Neural crest cell (in vitro differentiated cells): ENCODE results near the gene PCA3. TPM values are rescaled to one million over a fixed set of nuclear protein-coding genes. Genes with fewer than 3 reads are reported as not detected.

Experiments used
- DNase-seq: peaks from one replicate; pipeline ENCODE4 v3.0.0; 2021; ENCODE audit warnings: low read depth, mixed read lengths, low spot score
- H3K27ac Mint-ChIP-seq: one replicate; pipeline ENCODE4 v1.8.0; 2021; ENCODE audit warnings: mild to moderate bottlenecking, mixed read lengths; ENCODE audit not compliant: unreplicated experiment
- H3K27me3 Mint-ChIP-seq: 2 replicates; pipeline ENCODE4 v1.8.0; 2021; ENCODE audit warnings: low read depth, mild to moderate bottlenecking, mixed read lengths
- H3K36me3 Mint-ChIP-seq: 2 replicates; pipeline ENCODE4 v1.8.0; 2021; ENCODE audit warnings: low read depth, mild to moderate bottlenecking, mixed read lengths
- H3K4me1 Mint-ChIP-seq: 2 replicates; pipeline ENCODE4 v1.8.0; 2021; ENCODE audit warnings: mixed read lengths
- H3K4me3 Mint-ChIP-seq: one replicate; pipeline ENCODE4 v1.8.0; 2021; ENCODE audit warnings: mild to moderate bottlenecking, mixed read lengths
- H3K9me3 Mint-ChIP-seq: 2 replicates; pipeline ENCODE4 v1.8.0; 2021; ENCODE audit warnings: mixed read lengths
- CTCF ChIP-seq: fragments of 200-600 bp; sonication (generic); conservative IDR thresholded peaks from 2 replicates; pipeline ENCODE4 v1.5.0; 2021; ENCODE audit warnings: antibody characterized with exemption, mild to moderate bottlenecking
- total RNA-seq: library from RNA; stranded (reverse); gene quantifications from 2 replicates; pipeline ENCODE4 v1.2.1, GENCODE V29; 2021

PCA3 gene
- total RNA-seq, 1 donor from 2014 or later = not detected

GRCh38 chr9:76720245-76720644 is 44.0 kb upstream of the PCA3 start:
- H3K9me3 Mint-ChIP-seq = no peaks in the 10 kb centered on the region
- no peak overlapping the region for H3K27ac Mint-ChIP-seq
- H3K27me3 Mint-ChIP-seq = peaks cover 3% of the 10 kb centered on the region
- no peaks in the 10 kb centered on the region for H3K36me3 Mint-ChIP-seq
- H3K4me3 Mint-ChIP-seq = no peak overlapping the region
- H3K4me1 Mint-ChIP-seq = peaks cover 5% of the 10 kb centered on the region
- no peak for DNase-seq
- no peak for TF ChIP-seq CTCF

DNA sequence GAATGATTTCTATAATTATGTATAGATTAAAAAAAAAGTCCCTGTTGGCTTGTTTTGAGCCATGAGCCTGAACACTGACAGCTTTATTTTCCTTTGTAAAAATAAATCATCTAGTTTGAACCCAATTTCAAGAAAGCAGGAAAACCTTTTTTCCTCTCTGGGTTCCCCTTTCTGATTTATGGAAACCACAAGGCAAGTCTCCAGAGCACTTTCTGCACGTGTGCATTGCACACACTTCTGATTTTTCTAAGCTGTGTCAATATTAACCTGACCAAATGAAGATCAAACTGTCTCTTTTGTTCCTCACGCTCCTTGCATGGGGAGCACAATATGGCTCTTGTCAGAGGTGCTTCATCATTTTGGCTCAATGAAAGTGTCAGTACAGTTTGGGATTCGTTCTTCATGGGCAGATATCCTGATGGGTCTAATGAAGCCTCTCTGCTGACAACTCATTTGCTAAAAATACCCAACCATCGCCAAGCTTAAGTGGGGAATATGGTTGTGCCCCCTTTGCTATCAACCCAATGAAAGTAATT is 39.2 kb upstream of the PCA3 start:
- H3K9me3 Mint-ChIP-seq = no peaks in the 10 kb centered on the region
- no peak overlapping the region for H3K4me3 Mint-ChIP-seq
- peaks cover 3% of the 10 kb centered on the region for H3K27me3 Mint-ChIP-seq
- H3K27ac Mint-ChIP-seq = no peak overlapping the region
- no peaks in the 10 kb centered on the region for H3K4me1 Mint-ChIP-seq
- no peak for DNase-seq
- TF ChIP-seq CTCF = no peak
- no peaks in the 10 kb centered on the region for H3K36me3 Mint-ChIP-seq

DNA sequence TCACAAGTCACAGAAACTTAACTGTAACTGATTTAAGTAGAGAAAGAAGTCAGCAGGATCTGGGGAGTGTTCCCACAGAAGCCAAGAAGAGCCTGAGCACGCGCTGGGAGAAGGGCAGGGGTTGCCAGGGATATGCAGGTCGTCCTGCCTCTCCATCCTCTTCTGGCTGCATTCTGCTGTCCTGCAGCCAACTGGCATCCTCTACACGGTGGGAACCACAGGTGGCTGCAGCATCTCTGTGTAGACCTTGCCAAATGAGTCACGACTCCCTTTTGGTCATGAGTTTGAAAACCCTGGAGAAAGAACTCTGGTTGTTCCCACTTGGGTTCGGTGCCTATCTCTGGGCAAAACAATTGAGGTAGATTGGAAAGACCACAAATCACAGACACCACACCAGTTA is 38.4 kb upstream of the PCA3 start:
- peaks cover 3% of the 10 kb centered on the region for H3K27me3 Mint-ChIP-seq
- H3K9me3 Mint-ChIP-seq = no peaks in the 10 kb centered on the region
- no peaks in the 10 kb centered on the region for H3K4me1 Mint-ChIP-seq
- H3K4me3 Mint-ChIP-seq = no peak overlapping the region
- no peak for TF ChIP-seq CTCF
- H3K36me3 Mint-ChIP-seq = no peaks in the 10 kb centered on the region
- H3K27ac Mint-ChIP-seq = no peak overlapping the region
- DNase-seq = no peak

GRCh38 chr9:76729116-76729515 is 35.1 kb upstream of the PCA3 start:
- no peaks in the 10 kb centered on the region for H3K9me3 Mint-ChIP-seq
- no peaks in the 10 kb centered on the region for H3K36me3 Mint-ChIP-seq
- no peak for DNase-seq
- H3K4me1 Mint-ChIP-seq = no peaks in the 10 kb centered on the region
- TF ChIP-seq CTCF = no peak
- H3K27ac Mint-ChIP-seq = no peak overlapping the region
- no peaks in the 10 kb centered on the region for H3K27me3 Mint-ChIP-seq
- H3K4me3 Mint-ChIP-seq = no peak overlapping the region

- no peaks in the 10 kb centered on the region for H3K27me3 Mint-ChIP-seq
- H3K27ac Mint-ChIP-seq = no peak overlapping the region
Measured at GRCh38 chr9:76729980-76730737, 34.1 kb upstream of the PCA3 start.

More at GRCh38 chr9:76729980-76730737, 34.1 kb upstream of the PCA3 start:
- H3K36me3 Mint-ChIP-seq = no peaks in the 10 kb centered on the region
- no peaks in the 10 kb centered on the region for H3K4me1 Mint-ChIP-seq
- H3K4me3 Mint-ChIP-seq = no peak overlapping the region
- DNase-seq = no peak
- no peak for TF ChIP-seq CTCF
- H3K9me3 Mint-ChIP-seq = no peaks in the 10 kb centered on the region
